HFF-Myc (cell line): ENCODE results near the gene KIAA1614.

Source experiments
- DNase-seq: peaks from one replicate; pipeline ENCODE4 v3.0.0-alpha.2; 2011; ENCODE audit warnings: low read depth; ENCODE audit errors: extremely low read depth
- H3K4me3 ChIP-seq: replicated peaks from 2 replicates; pipeline ENCODE4 v1.5.1; 2011; ENCODE audit warnings: low read depth, mild to moderate bottlenecking, control low read depth, low read length
- CTCF ChIP-seq: IDR thresholded peaks from 2 replicates; pipeline ENCODE4 v1.5.1; 2012; ENCODE audit warnings: mild to moderate bottlenecking, low read depth, low read length, control low read depth; ENCODE audit errors: missing control alignments

The KIAA1614 gene

GRCh38 chr1:180974236-180974635, 61.5 kb downstream of the KIAA1614 start:
- H3K4me3 ChIP-seq: no peak overlapping the region
- no peak for TF ChIP-seq CTCF
- no peak for DNase-seq

GRCh38 chr1:180975551-180975950, 62.9 kb downstream of the KIAA1614 start:
- DNase-seq: no peak
- no peak for TF ChIP-seq CTCF
- no peak overlapping the region for H3K4me3 ChIP-seq

GRCh38 chr1:180976191-180976590, 63.5 kb downstream of the KIAA1614 start:
- TF ChIP-seq CTCF: no peak
- no peak for DNase-seq
- H3K4me3 ChIP-seq: no peak overlapping the region

- H3K4me3 ChIP-seq: no peak overlapping the region
- TF ChIP-seq CTCF: no peak
- no peak for DNase-seq
Observed at GRCh38 chr1:180976732-180977357, 64.1 kb downstream of the KIAA1614 start.

- no peak for DNase-seq
- no peak for TF ChIP-seq CTCF
- H3K4me3 ChIP-seq: no peak overlapping the region
Observed at GRCh38 chr1:180981596-180982387, 69.1 kb downstream of the KIAA1614 start.

- TF ChIP-seq CTCF: no peak
- DNase-seq: no peak
- H3K4me3 ChIP-seq: no peak overlapping the region
Observed at GRCh38 chr1:180982422-180982821, 69.7 kb downstream of the KIAA1614 start.
